Measurements from ENCODE around the gene MIOX.
A peak's percentile ranks its signal among the peaks of the same experiment; 100 is the strongest.

The MIOX gene

DNA sequence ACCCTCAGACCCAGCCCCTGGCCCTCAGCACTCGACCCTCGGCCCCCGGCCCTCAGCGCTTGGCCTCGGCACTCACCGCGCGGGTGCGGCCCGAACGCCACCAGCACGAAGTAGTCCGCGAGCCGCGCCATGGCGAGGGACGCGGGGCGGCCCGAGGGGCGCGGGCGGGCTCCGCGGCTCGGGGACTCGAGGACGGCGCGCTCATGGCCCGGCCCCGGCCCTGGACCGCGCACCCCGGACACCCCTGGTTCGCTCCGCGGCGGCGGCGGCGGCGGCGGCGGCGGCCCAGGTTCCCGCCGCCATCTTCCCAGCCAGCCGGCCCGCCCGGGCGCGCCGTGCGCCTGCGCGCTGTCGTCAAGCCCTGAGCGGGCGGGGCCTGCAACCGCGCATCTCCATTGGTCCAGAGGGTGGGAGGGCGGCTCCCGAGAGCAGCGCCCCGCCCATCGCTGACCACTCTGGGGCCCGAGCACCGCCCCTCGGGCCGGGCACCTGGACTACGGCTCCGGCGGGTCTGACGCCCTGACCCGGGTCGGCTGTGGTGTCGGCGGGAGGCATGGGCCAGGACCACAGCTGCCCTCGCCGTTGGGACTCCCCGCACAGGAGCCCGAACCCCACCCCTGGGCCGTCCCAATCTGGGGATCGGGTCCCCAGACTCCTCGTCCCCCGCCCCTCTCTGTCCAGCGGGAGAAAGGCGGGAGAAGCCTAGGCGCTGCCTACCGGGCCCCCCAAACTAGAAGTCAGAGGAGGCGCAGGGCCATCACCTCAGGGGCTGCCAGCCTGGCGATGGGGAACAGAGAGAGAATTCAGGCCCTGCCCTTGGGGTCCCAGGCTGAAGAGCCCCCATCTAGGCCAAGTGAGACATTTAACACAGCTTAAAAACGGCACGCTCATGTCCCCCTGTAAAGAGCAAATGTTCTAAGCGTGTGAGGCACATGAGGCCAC, 11.7 kb upstream of the MIOX start, which contains the start of gene SBF1:
Gene SBF1 (minus strand): TSS at position 326 of the 942 bp plus-strand sequence. CDS start 195 bp downstream, at position 131.
- H4K20me1 ChIP-seq (ENCODE audit: insufficient read depth) = no peaks in the 10 kb centered on the region
- H3K9ac ChIP-seq = peak within 1 kb of the TSS; percentile 53; the same call in 1 of the 2 replicates
- H3K4me3 ChIP-seq (IDR thresholded peaks at IDR 0.05; ENCODE audit: insufficient read depth, low read depth, low read length) = no peak within 1 kb of the TSS
- H3K79me2 ChIP-seq (ENCODE audit: insufficient read depth, low read depth) = peaks cover 37% of the 10 kb centered on the region
- peaks cover 35% of the 10 kb centered on the region for H3K4me1 ChIP-seq (ENCODE audit: low read depth, poor library complexity, severe bottlenecking)
- no peaks in the 10 kb centered on the region for H3K36me3 ChIP-seq (ENCODE audit: insufficient read depth)
- peak within 1 kb of the TSS; percentile 33; the same call in 1 of the 2 replicates for H3K27ac ChIP-seq
- peak within 1 kb of the TSS; percentile 48; the same call in 1 of the 2 replicates for H2AFZ ChIP-seq (ENCODE audit: low read depth)
- TF ChIP-seq, protein P1, sequence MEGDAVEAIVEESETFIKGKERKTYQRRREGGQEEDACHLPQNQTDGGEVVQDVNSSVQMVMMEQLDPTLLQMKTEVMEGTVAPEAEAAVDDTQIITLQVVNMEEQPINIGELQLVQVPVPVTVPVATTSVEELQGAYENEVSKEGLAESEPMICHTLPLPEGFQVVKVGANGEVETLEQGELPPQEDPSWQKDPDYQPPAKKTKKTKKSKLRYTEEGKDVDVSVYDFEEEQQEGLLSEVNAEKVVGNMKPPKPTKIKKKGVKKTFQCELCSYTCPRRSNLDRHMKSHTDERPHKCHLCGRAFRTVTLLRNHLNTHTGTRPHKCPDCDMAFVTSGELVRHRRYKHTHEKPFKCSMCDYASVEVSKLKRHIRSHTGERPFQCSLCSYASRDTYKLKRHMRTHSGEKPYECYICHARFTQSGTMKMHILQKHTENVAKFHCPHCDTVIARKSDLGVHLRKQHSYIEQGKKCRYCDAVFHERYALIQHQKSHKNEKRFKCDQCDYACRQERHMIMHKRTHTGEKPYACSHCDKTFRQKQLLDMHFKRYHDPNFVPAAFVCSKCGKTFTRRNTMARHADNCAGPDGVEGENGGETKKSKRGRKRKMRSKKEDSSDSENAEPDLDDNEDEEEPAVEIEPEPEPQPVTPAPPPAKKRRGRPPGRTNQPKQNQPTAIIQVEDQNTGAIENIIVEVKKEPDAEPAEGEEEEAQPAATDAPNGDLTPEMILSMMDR (conservative IDR thresholded peaks at IDR 0.05; ENCODE audit: low read depth, low read length) = no peak
- H3K27me3 ChIP-seq (ENCODE audit: insufficient read depth, low read depth) = no peaks in the 10 kb centered on the region
- H3K4me2 ChIP-seq = peak within 1 kb of the TSS; percentile 96

DNA sequence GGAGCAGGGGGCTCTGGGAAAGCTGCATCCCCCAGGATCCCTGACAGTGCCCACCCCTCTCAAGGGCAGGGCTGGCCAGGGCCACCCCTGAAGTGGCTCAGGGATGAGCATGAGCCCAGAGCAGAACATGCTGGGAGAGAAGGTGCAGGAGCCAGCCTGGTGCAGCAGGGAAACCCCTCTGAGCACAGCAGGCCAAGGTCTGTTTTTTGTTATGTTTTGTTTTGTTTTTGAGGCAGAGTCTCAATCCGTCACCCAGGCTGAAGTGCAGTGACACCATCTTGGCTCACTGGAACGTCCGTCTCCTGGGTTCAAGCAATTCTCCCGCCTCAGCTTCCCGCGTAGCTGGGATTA, 11.0 kb upstream of the MIOX start:
- Histone ChIP-seq H3K27me3 (ENCODE audit: insufficient read depth, low read depth) (no peaks in the 10 kb centered on the region), H3K4me2 (peak overlapping the region; percentile 72; the same call in 1 of the 2 replicates), H3K27ac (no peak overlapping the region)

DNA sequence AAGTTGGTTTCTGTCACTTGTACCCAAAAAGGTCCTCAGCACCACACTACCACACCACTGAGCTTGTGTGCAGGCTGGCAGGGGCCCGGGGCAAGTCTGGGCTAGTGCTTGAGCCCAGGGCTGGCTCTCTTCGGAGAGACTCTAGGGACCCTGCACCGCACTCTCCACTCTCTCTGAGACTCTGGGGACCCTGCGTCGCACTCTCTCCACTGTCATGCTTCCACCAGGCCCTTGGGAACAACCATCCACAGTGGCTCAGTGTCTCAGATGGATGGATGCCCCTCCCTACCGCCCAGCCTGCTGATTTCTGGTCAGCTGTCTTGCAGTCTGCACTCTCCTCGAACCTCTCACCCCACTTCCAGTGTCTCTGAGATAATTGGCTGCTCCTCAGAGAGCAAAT, 9.8 kb upstream of the MIOX start:
- TF ChIP-seq, protein P1 (conservative IDR thresholded peaks at IDR 0.05; ENCODE audit: low read depth, low read length) = no peak
- Histone ChIP-seq H3K27ac (no peak overlapping the region), H3K79me2 (ENCODE audit: insufficient read depth, low read depth) (peaks cover 25% of the 10 kb centered on the region), H3K27me3 (ENCODE audit: insufficient read depth, low read depth) (no peaks in the 10 kb centered on the region), H3K4me2 (no peak overlapping the region), H3K36me3 (ENCODE audit: insufficient read depth) (no peaks in the 10 kb centered on the region), H3K9ac (no peak overlapping the region), H2AFZ (ENCODE audit: low read depth) (no peak overlapping the region), H3K4me3 (IDR thresholded peaks at IDR 0.05; ENCODE audit: insufficient read depth, low read depth, low read length) (no peak overlapping the region), H4K20me1 (ENCODE audit: insufficient read depth) (no peaks in the 10 kb centered on the region), H3K4me1 (ENCODE audit: low read depth, poor library complexity, severe bottlenecking) (peaks cover 17% of the 10 kb centered on the region)

More for the DNA sequence above, 11.0 kb upstream of the MIOX start:
- H3K79me2 ChIP-seq (ENCODE audit: insufficient read depth, low read depth) = peaks cover 37% of the 10 kb centered on the region
- H3K4me3 ChIP-seq (IDR thresholded peaks at IDR 0.05; ENCODE audit: insufficient read depth, low read depth, low read length) = no peak overlapping the region
- no peak overlapping the region for H3K9ac ChIP-seq
- H2AFZ ChIP-seq (ENCODE audit: low read depth) = no peak overlapping the region
- H3K4me1 ChIP-seq (ENCODE audit: low read depth, poor library complexity, severe bottlenecking) = peaks cover 30% of the 10 kb centered on the region
- no peaks in the 10 kb centered on the region for H4K20me1 ChIP-seq (ENCODE audit: insufficient read depth)
- TF ChIP-seq, protein P1 (conservative IDR thresholded peaks at IDR 0.05; ENCODE audit: low read depth, low read length) = no peak
- no peaks in the 10 kb centered on the region for H3K36me3 ChIP-seq (ENCODE audit: insufficient read depth)

DNA sequence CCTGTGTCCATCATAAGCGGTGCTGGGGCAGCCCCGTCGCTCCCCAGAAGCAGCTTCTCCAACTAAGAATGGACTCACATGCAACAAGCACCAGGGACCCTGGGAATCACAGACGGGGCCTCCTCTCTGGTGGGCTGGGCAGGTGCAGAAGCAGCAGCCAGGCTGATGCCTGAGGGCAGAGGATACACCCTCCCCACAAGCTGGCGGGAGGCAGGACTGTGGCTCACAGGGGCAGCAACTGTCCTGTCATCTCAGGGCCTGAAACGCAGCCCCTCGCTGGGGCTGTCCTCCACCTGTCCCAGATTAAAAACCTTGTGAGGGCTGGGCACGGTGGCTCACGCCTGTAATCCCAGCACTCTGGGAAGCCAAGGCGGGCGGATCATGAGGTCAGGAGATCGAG, 8.7 kb upstream of the MIOX start:
- Histone ChIP-seq H3K36me3 (ENCODE audit: insufficient read depth) (no peaks in the 10 kb centered on the region), H3K27ac (no peak overlapping the region), H3K79me2 (ENCODE audit: insufficient read depth, low read depth) (peaks cover 14% of the 10 kb centered on the region), H3K4me3 (IDR thresholded peaks at IDR 0.05; ENCODE audit: insufficient read depth, low read depth, low read length) (no peak overlapping the region), H3K27me3 (ENCODE audit: insufficient read depth, low read depth) (no peaks in the 10 kb centered on the region), H4K20me1 (ENCODE audit: insufficient read depth) (no peaks in the 10 kb centered on the region), H3K9ac (no peak overlapping the region), H3K4me1 (ENCODE audit: low read depth, poor library complexity, severe bottlenecking) (peaks cover 7% of the 10 kb centered on the region), H2AFZ (ENCODE audit: low read depth) (no peak overlapping the region), H3K4me2 (no peak overlapping the region)
- TF ChIP-seq, protein P1 (conservative IDR thresholded peaks at IDR 0.05; ENCODE audit: low read depth, low read length) = no peak
